HEK293 (cell line): ENCODE results near the gene OR4K1.

Source experiments
- CTCF ChIP-seq: fragments of 450-650 bp; formaldehyde crosslinking; IDR thresholded peaks from 2 replicates; pipeline ENCODE4 v1.5.1; 2016; ENCODE audit warnings: missing biosample characterization, missing genetic modification characterization
- REST ChIP-seq: fragments of 450-650 bp; formaldehyde crosslinking; IDR thresholded peaks from 2 replicates; pipeline ENCODE4 v1.5.1; 2016; ENCODE audit warnings: missing biosample characterization, missing genetic modification characterization
- YY1 ChIP-seq: fragments of 450-650 bp; formaldehyde crosslinking; IDR thresholded peaks from 2 replicates; pipeline ENCODE4 v1.5.1; 2018; ENCODE audit warnings: missing biosample characterization, missing genetic modification characterization
- ZBTB21 ChIP-seq: fragments of 450-650 bp; formaldehyde crosslinking; IDR thresholded peaks from 2 replicates; pipeline ENCODE4 v1.5.1; 2017; ENCODE audit warnings: missing biosample characterization, missing genetic modification characterization
- ZNF184 ChIP-seq: fragments of 450-650 bp; IDR thresholded peaks from 2 replicates; pipeline ENCODE4 v1.5.1; 2018; ENCODE audit warnings: missing biosample characterization, mild to moderate bottlenecking, missing genetic modification characterization
- ZNF777 ChIP-seq: fragments of 450-650 bp; formaldehyde crosslinking; IDR thresholded peaks from 2 replicates; pipeline ENCODE4 v1.5.1; 2017; ENCODE audit warnings: missing biosample characterization, missing genetic modification characterization, borderline replicate concordance
- ZSCAN30 ChIP-seq: fragments of 450-650 bp; IDR thresholded peaks from 2 replicates; pipeline ENCODE4 v1.5.1; 2018; ENCODE audit warnings: missing biosample characterization, mild to moderate bottlenecking, missing genetic modification characterization, moderate library complexity

- TF ChIP-seq CTCF (tag by site-specific recombination) (no peak), ZBTB21 (tag by site-specific recombination) (no peak), ZSCAN30 (tag by site-specific recombination) (no peak), ZNF184 (tag by site-specific recombination) (no peak), ZNF777 (tag by site-specific recombination) (no peak), YY1 (tag by site-specific recombination) (no peak), REST (tag by site-specific recombination) (no peak)
Observed at GRCh38 chr14:19920021-19920657, 10.6 kb upstream of the OR4K1 start, which contains the start of gene OR4K5.
